Activated CD4-positive, alpha-beta T cell treated with anti-CD3 and anti-CD28 coated beads for 36 hours (primary cell): Measurements from ENCODE around the gene ATF3. TPM values are rescaled to one million over a fixed set of nuclear protein-coding genes. Genes with fewer than 3 reads are reported as not detected.
A peak's percentile ranks its signal among the peaks of the same experiment; 100 is the strongest.

Experiments
- ATAC-seq: fragments of 200-7000 bp; cut with Tn5 transposase; one replicate; pipeline ENCODE4 v1.10.0; 2021; ENCODE audit warnings: mild to moderate bottlenecking, moderate library complexity
- CTCF ChIA-PET: fragments of 350-600 bp; sonication (Branson Sonifier 250); formaldehyde crosslinking; loops from one replicate; lab custom pipeline; 2021; ENCODE audit warnings: antibody characterized with exemption; lab: Charles Lee
- POLR2A ChIA-PET: fragments of 350-600 bp; sonication (Branson Sonifier 250); formaldehyde crosslinking; loops from one replicate; lab custom pipeline; 2021; ENCODE audit warnings: antibody characterized with exemption, inconsistent platforms; lab: Charles Lee
- DNase-seq: peaks from one replicate; pipeline ENCODE4 v3.0.0-alpha.2; 2020
- H3K27ac Mint-ChIP-seq: one replicate; pipeline ENCODE4 v1.8.0; 2021; ENCODE audit warnings: mixed read lengths
- H3K27me3 Mint-ChIP-seq: one replicate; pipeline ENCODE4 v1.8.0; 2021; ENCODE audit warnings: mixed read lengths
- H3K36me3 Mint-ChIP-seq: one replicate; pipeline ENCODE4 v1.8.0; 2021; ENCODE audit warnings: low read depth, mixed read lengths
- H3K4me1 Mint-ChIP-seq: one replicate; pipeline ENCODE4 v1.8.0; 2021; ENCODE audit warnings: mixed read lengths
- H3K4me3 Mint-ChIP-seq: one replicate; pipeline ENCODE4 v1.8.0; 2021; ENCODE audit warnings: mild to moderate bottlenecking, moderate library complexity, mixed read lengths
- H3K9me3 Mint-ChIP-seq: one replicate; pipeline ENCODE4 v1.8.0; 2021; ENCODE audit warnings: low read depth, mixed read lengths
- intact Hi-C, 2 experiments: fragments of 100-400 bp; cut with DNase I in 1 of 2; cut with micrococcal nuclease in 1 of 2; formaldehyde crosslinking; loops; one replicate each; pipeline versions ENCODE4 v1.14.2 to v1.15.1; 2022 to 2024; cut with DNase I, micrococcal nuclease
- total RNA-seq, 2 experiments: library from RNA; stranded (reverse); gene quantifications; one replicate each; pipeline ENCODE4 v1.2.3, GENCODE V29; 2021

Gene ATF3
- total RNA-seq, 2 experiments from 2014 or later, result 40.3 to 44.9 TPM

- Mint-ChIP-seq H3K4me1 (peaks cover 34% of the 10 kb centered on the region), H3K4me3 (no peak overlapping the region), H3K36me3 (peaks cover 74% of the 10 kb centered on the region), H3K27ac (no peak overlapping the region), H3K27me3 (no peaks in the 10 kb centered on the region), H3K9me3 (no peaks in the 10 kb centered on the region)
- DNase-seq (no peak), ATAC-seq (no peak)
- intact Hi-C loops, result no loop called here
- POLR2A ChIA-PET, result interaction anchor here (1.0 kb wide), 1 partner anchor 9 kb away, joined by 3 read pairs; no protein-coding TSS in a partner anchor
- CTCF ChIA-PET, result interaction anchor here (0.6 to 1.4 kb wide), 7 partner anchors 8 to 141 kb away, joined by 3 to 4 read pairs (median 4); partner anchors contain the start of gene ATF3
Observed at GRCh38 chr1:212618466-212619210, 10.1 kb downstream of the ATF3 start.

- Mint-ChIP-seq H3K27ac (no peak overlapping the region), H3K36me3 (peaks cover 57% of the 10 kb centered on the region), H3K4me3 (no peak overlapping the region), H3K9me3 (no peaks in the 10 kb centered on the region), H3K4me1 (peaks cover 22% of the 10 kb centered on the region), H3K27me3 (no peaks in the 10 kb centered on the region)
- ChIA-PET CTCF (interaction anchor here (0.7 kb wide), 1 partner anchor 49 kb away, joined by 3 read pairs; no protein-coding TSS in a partner anchor), POLR2A (interaction anchor here (1.0 kb wide), 1 partner anchor 12 kb away, joined by 3 read pairs; the partner anchor contains the start of gene ATF3)
- intact Hi-C loops, result no loop called here
- no peak for DNase-seq
- ATAC-seq, result no peak
Observed at GRCh38 chr1:212620293-212620692, 11.7 kb downstream of the ATF3 start.

DNA sequence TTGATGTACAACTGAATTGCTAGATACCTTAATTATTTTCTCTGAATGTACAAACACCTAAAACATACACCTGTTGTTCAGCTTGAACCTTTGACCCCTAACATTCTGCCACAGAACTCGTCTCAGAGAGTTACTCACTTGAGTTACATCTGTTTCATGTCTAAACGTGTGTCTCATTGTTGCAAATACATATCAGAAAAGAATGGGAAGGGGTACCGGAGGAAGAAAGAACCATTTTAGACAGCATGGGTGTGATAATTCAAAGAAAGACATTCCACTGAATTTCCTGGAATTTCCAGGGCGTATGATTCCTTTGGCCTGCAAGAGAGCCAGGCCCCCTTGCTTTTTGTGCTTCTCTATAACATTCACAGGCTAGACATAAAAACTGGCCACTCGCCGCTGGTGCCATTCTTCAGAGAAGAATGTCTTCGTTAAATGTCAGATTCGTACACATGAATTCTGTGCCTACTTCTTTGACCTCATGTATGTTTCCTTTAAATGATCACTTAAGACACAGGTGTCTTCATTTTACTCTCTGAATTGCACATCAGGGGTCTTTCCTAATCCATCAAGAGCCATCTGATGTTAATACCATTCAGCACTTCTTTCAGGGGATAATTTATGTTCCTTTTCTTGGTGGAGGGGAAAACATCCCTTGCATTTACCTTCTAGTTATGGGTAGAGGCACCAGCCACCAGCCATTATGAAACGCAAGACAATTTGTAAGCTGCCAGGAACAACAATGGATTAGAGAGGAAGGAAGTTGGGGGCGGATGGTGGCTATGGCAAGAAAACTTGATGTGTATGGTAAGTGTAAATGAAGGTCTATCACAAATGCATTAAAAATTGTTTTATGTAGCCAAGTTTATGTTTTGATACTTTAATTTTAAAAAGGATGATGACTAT is 12.7 kb downstream of the ATF3 start:
- no peaks in the 10 kb centered on the region for H3K9me3 Mint-ChIP-seq
- intact Hi-C loops, result no loop called here
- DNase-seq, result no peak
- peaks cover 22% of the 10 kb centered on the region for H3K4me1 Mint-ChIP-seq
- H3K27ac Mint-ChIP-seq, result peak overlapping the region; percentile 49
- peaks cover 47% of the 10 kb centered on the region for H3K36me3 Mint-ChIP-seq
- no peak for ATAC-seq
- ChIA-PET CTCF (interaction anchor here (0.7 to 1.5 kb wide), 2 partner anchors 48 to 143 kb away, joined by 3 to 7 read pairs; no protein-coding TSS in a partner anchor), POLR2A (interaction anchor here (1.0 kb wide), 2 partner anchors 13 kb away, joined by 3 read pairs; partner anchors contain the start of gene ATF3)
- no peak overlapping the region for H3K4me3 Mint-ChIP-seq
- no peaks in the 10 kb centered on the region for H3K27me3 Mint-ChIP-seq

DNA sequence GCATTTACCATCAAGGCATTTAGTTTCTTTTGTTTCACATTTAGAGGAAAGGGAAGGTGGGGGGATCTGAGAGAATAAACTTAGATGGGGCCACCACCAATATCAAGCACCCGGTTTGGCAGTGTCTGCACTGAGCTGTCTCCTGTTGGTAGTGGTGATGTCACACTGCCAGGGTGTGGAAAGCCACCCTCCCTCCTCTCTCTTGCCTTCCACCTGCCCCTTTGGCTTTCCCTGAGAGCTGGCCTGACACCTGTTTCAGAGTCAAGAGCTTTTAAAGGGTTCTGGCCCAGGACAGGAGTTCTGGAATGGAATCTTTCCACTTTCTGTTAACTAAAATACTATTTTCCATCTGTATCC is 13.4 kb downstream of the ATF3 start:
- Mint-ChIP-seq H3K27ac (no peak overlapping the region), H3K9me3 (no peaks in the 10 kb centered on the region), H3K4me3 (no peak overlapping the region), H3K4me1 (peaks cover 22% of the 10 kb centered on the region), H3K36me3 (peaks cover 41% of the 10 kb centered on the region), H3K27me3 (no peaks in the 10 kb centered on the region)
- no peak for DNase-seq
- intact Hi-C loops, result no loop called here
- ChIA-PET POLR2A (interaction anchor here (1.0 kb wide), 1 partner anchor 14 kb away, joined by 3 read pairs; the partner anchor contains the start of gene ATF3), CTCF (interaction anchor here (1.5 kb wide), 1 partner anchor 144 kb away, joined by 7 read pairs; no protein-coding TSS in a partner anchor)
- peak; percentile 72 for ATAC-seq

- CTCF ChIA-PET, result interaction anchor here (0.9 to 1.6 kb wide), 4 partner anchors 8 to 159 kb away, joined by 3 to 7 read pairs (median 4); no protein-coding TSS in a partner anchor
- ATAC-seq (no peak), DNase-seq (no peak)
- POLR2A ChIA-PET, result interaction anchor here (0.7 to 1.0 kb wide), 2 partner anchors 10 to 14 kb away, joined by 3 to 4 read pairs; partner anchors contain the start of gene ATF3
- no peaks in the 10 kb centered on the region for H3K9me3 Mint-ChIP-seq
- H3K27ac Mint-ChIP-seq, result no peak overlapping the region
- peaks cover 22% of the 10 kb centered on the region for H3K4me1 Mint-ChIP-seq
- peaks cover 35% of the 10 kb centered on the region for H3K36me3 Mint-ChIP-seq
- H3K4me3 Mint-ChIP-seq, result no peak overlapping the region
- intact Hi-C loops, result no loop called here
- H3K27me3 Mint-ChIP-seq, result no peaks in the 10 kb centered on the region
Observed at GRCh38 chr1:212622467-212622866, 13.9 kb downstream of the ATF3 start.

- H3K4me3 Mint-ChIP-seq, result no peak overlapping the region
- no peak overlapping the region for H3K27ac Mint-ChIP-seq
- intact Hi-C loops, result no loop called here
- ATAC-seq, result no peak
- H3K27me3 Mint-ChIP-seq, result no peaks in the 10 kb centered on the region
- ChIA-PET CTCF (interaction anchor here (0.9 to 1.6 kb wide), 4 partner anchors 9 to 158 kb away, joined by 3 to 7 read pairs (median 4); no protein-coding TSS in a partner anchor), POLR2A (interaction anchor here (0.7 kb wide), 1 partner anchor 11 kb away, joined by 4 read pairs; no protein-coding TSS in a partner anchor)
- peaks cover 32% of the 10 kb centered on the region for H3K36me3 Mint-ChIP-seq
- DNase-seq, result no peak
- H3K4me1 Mint-ChIP-seq, result peaks cover 22% of the 10 kb centered on the region
- H3K9me3 Mint-ChIP-seq, result no peaks in the 10 kb centered on the region
Observed at GRCh38 chr1:212622906-212623305, 14.3 kb downstream of the ATF3 start.

DNA sequence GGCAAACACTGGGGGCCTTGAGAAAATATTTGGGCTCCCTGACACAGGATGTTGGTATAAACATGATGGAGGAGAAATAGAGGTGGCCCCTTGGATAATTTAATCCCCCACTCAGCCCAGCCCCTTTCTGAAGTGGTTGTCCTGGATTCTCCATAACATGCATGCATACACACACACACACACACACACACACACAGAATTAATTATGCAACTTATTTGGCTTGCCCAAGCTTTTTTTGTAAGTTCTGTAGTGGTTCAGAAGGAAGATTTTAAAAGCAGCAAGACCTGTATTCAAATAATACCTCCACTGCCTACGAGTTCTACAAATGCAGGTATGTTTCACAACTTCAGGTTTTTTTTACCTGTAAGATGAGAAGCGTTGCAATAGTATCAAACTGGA is 15.0 kb downstream of the ATF3 start:
- Mint-ChIP-seq H3K27ac (no peak overlapping the region), H3K27me3 (no peaks in the 10 kb centered on the region), H3K9me3 (no peaks in the 10 kb centered on the region), H3K36me3 (peaks cover 25% of the 10 kb centered on the region), H3K4me3 (no peak overlapping the region), H3K4me1 (peaks cover 22% of the 10 kb centered on the region)
- DNase-seq (no peak), ATAC-seq (no peak)
- intact Hi-C loops, result no loop called here
- POLR2A ChIA-PET, result no interaction called here
- CTCF ChIA-PET, result interaction anchor here (0.9 to 1.6 kb wide), 3 partner anchors 9 to 158 kb away, joined by 3 to 5 read pairs (median 3); no protein-coding TSS in a partner anchor

DNA sequence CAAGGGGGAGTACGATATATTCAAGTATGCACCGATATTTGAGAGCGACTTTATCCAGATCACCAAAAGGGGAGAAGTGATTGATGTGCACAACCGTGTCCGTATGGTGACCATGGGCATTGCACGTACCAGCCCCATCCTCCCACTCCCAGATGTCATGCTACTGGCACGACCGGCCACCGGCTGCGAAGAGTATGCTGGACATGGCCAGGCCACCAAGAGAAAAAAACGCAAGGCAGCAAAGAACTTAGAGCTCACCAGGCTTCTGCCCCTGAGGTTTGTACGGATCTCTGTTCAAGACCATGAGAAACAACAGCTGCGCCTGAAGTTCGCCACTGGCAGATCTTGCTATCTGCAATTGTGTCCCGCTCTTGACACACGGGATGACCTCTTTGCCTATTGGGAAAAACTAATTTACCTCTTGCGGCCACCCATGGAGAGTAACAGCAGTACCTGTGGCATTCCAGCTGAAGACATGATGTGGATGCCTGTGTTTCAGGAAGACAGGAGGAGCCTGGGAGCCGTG is 16.5 kb downstream of the ATF3 start:
- no peak overlapping the region for H3K27ac Mint-ChIP-seq
- H3K27me3 Mint-ChIP-seq, result no peaks in the 10 kb centered on the region
- ATAC-seq (no peak), DNase-seq (no peak)
- POLR2A ChIA-PET, result no interaction called here
- H3K36me3 Mint-ChIP-seq, result peaks cover 13% of the 10 kb centered on the region
- intact Hi-C loops, result no loop called here
- CTCF ChIA-PET, result interaction anchor here (1.2 kb wide), 1 partner anchor 169 kb away, joined by 7 read pairs; no protein-coding TSS in a partner anchor
- H3K4me1 Mint-ChIP-seq, result peaks cover 20% of the 10 kb centered on the region
- no peaks in the 10 kb centered on the region for H3K9me3 Mint-ChIP-seq
- no peak overlapping the region for H3K4me3 Mint-ChIP-seq

DNA sequence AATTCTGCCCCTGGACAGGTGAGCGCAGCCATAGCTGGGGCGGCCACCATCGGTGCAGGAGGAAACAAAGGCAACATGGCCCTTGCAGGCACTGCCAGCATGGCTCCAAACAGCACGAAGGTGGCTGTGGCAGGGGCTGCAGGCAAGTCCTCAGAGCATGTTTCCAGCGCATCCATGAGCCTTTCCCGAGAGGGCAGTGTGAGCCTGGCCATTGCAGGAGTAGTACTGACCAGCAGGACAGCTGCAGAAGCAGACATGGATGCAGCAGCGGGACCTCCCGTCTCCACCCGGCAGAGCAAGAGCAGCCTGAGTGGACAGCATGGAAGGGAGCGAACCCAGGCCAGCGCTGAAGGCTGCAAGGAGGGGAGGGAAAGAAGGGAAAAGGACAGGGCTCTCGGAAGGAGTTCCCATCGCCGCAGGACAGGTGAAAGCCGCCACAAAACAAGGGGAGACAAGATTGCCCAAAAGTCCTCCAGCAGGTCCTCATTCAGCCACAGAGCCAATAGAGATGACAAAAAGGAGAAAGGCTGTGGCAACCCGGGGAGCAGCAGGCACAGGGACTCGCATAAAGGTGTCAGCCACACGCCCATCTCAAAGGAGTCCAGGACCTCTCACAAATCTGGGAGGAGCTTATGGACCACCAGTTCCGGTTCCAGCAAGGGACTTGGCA is 17.4 kb downstream of the ATF3 start:
- no peak for ATAC-seq
- intact Hi-C loops, result no loop called here
- H3K9me3 Mint-ChIP-seq, result no peaks in the 10 kb centered on the region
- CTCF ChIA-PET, result interaction anchor here (0.5 to 1.4 kb wide), 7 partner anchors 8 to 176 kb away, joined by 3 to 7 read pairs (median 4); no protein-coding TSS in a partner anchor
- DNase-seq, result no peak
- peaks cover 8% of the 10 kb centered on the region for H3K36me3 Mint-ChIP-seq
- POLR2A ChIA-PET, result no interaction called here
- peaks cover 14% of the 10 kb centered on the region for H3K4me1 Mint-ChIP-seq
- no peak overlapping the region for H3K4me3 Mint-ChIP-seq
- no peak overlapping the region for H3K27ac Mint-ChIP-seq
- no peaks in the 10 kb centered on the region for H3K27me3 Mint-ChIP-seq

DNA sequence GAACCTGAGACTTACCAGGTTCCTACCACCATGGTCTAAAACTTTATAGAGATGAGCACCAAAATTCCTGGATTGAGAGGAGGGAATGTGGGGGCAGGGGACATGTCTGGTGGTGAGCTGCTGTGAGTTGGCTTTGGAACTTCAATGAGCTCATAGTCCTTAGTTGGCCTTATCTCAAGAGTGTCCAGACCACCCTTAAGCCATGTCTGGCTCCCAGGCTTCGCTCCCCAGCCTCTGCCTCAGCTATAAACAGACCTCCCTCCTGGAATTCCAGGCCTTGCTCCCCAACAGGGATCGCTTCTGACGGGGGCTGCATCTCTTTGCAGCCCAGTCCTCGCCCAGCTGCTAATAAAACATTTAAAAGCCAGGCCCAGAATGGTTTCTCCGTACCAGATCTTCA is 19.5 kb downstream of the ATF3 start:
- POLR2A ChIA-PET, result interaction anchor here (0.5 kb wide), 1 partner anchor 48 kb away, joined by 5 read pairs; no protein-coding TSS in a partner anchor

More for the DNA sequence above, 19.5 kb downstream of the ATF3 start:
- CTCF ChIA-PET, result interaction anchor here (0.6 to 1.8 kb wide), 4 partner anchors 9 to 414 kb away, joined by 3 to 10 read pairs (median 4); no protein-coding TSS in a partner anchor
- ATAC-seq, result no peak
- Mint-ChIP-seq H3K4me3 (no peak overlapping the region), H3K36me3 (no peaks in the 10 kb centered on the region), H3K27ac (no peak overlapping the region), H3K4me1 (no peaks in the 10 kb centered on the region), H3K9me3 (no peaks in the 10 kb centered on the region), H3K27me3 (peaks cover 3% of the 10 kb centered on the region)
- no peak for DNase-seq
- intact Hi-C loops, result no loop called here
